Fibroblast of skin of scalp (primary cell): Measurements from ENCODE around the gene METTL5.

ENCODE experiments used
- DNase-seq: peaks from one replicate; pipeline ENCODE4 v3.0.0-alpha.2; 2013

The METTL5 gene

GRCh38 chr2:169778446-169778845 lies 46.3 kb downstream of the METTL5 start:
- DNase-seq, result no peak

GRCh38 chr2:169776252-169776761 lies 48.4 kb downstream of the METTL5 start:
- DNase-seq, result peak; percentile 43

- peak; percentile 66 for DNase-seq
These were observed 48.9 kb downstream of the METTL5 start for GRCh38 chr2:169775765-169776164.

- no peak for DNase-seq
These were observed 49.4 kb downstream of the METTL5 start for GRCh38 chr2:169775354-169775753.

GRCh38 chr2:169772651-169773050 lies 52.1 kb downstream of the METTL5 start:
- no peak for DNase-seq

GRCh38 chr2:169771612-169772011 lies 53.1 kb downstream of the METTL5 start:
- DNase-seq, result no peak

GRCh38 chr2:169771021-169771420 lies 53.7 kb downstream of the METTL5 start:
- no peak for DNase-seq

- DNase-seq, result no peak
These were observed 56.3 kb downstream of the METTL5 start for GRCh38 chr2:169768262-169768995.

GRCh38 chr2:169767243-169767888 lies 57.3 kb downstream of the METTL5 start:
- peak; percentile 56 for DNase-seq

- peak; percentile 49 for DNase-seq
These were observed 59.2 kb downstream of the METTL5 start for GRCh38 chr2:169765523-169765922.

- no peak for DNase-seq
These were observed 62.8 kb downstream of the METTL5 start for GRCh38 chr2:169761970-169762292.
